Upper lobe of right lung (tissue), 1 donor: ENCODE data around the gene MB21D2. TPM values are rescaled to one million over a fixed set of nuclear protein-coding genes. Genes with fewer than 3 reads are reported as not detected.

Experiments used
- ATAC-seq: fragments of 200-7000 bp; cut with Tn5 transposase; one replicate; pipeline ENCODE4 v1.9.1; 2020; ENCODE audit warnings: mild to moderate bottlenecking, moderate library complexity
- DNase-seq: peaks from one replicate; pipeline ENCODE4 v3.0.0-alpha.2; 2020
- H3K27ac ChIP-seq: fragments of 200-600 bp; one replicate; pipeline ENCODE4 v1.8.0; 2022
- H3K27me3 ChIP-seq: fragments of 200-600 bp; one replicate; pipeline ENCODE4 v1.8.0; 2022; ENCODE audit warnings: mild to moderate bottlenecking
- H3K36me3 ChIP-seq: fragments of 200-600 bp; one replicate; pipeline ENCODE4 v1.8.0; 2022
- H3K4me1 ChIP-seq: fragments of 200-600 bp; one replicate; pipeline ENCODE4 v1.8.0; 2022
- H3K4me3 ChIP-seq: fragments of 200-600 bp; one replicate; pipeline ENCODE4 v1.8.0; 2022; ENCODE audit warnings: mild to moderate bottlenecking
- H3K9me3 ChIP-seq: fragments of 200-600 bp; one replicate; pipeline ENCODE4 v1.8.0; 2022
- CTCF ChIP-seq: fragments of 200-600 bp; IDR thresholded peaks from one replicate; pipeline ENCODE4 v1.8.0; 2022; ENCODE audit warnings: antibody characterized with exemption
- intact Hi-C: fragments of 100-400 bp; cut with DNase I; formaldehyde crosslinking; loops from one replicate; pipeline ENCODE4 v1.11.0; 2022
- total RNA-seq: library from RNA; stranded (reverse); fragmentation: NEBNext Ultra II Directional; extraction: Animal tissue kit (Norgen Biotek cat#: 25700); gene quantifications from one replicate; pipeline ENCODE4 v1.2.1, GENCODE V29; 2021
- donor health status: DM: no; HTN: yes; CAD: no; lungs with severe emphysema.

Gene MB21D2
- total RNA-seq, 1 donor from 2014 or later, result 8.0 TPM

- Histone ChIP-seq H3K9me3 (no peaks in the 10 kb centered on the region), H3K27me3 (no peaks in the 10 kb centered on the region), H3K4me1 (peaks cover 4% of the 10 kb centered on the region), H3K4me3 (no peak overlapping the region), H3K36me3 (no peaks in the 10 kb centered on the region), H3K27ac (no peak overlapping the region)
- DNase-seq, result no peak
- ATAC-seq, result no peak
- intact Hi-C loops, result no loop called here
- TF ChIP-seq CTCF, result no peak
Observed at GRCh38 chr3:192933779-192934460, 16.3 kb upstream of the MB21D2 start.

- DNase-seq (no peak), ATAC-seq (no peak)
- intact Hi-C loops, result no loop called here
- no peaks in the 10 kb centered on the region for H3K9me3 ChIP-seq
- no peaks in the 10 kb centered on the region for H3K36me3 ChIP-seq
- H3K4me3 ChIP-seq, result no peak overlapping the region
- H3K4me1 ChIP-seq, result peaks cover 8% of the 10 kb centered on the region
- TF ChIP-seq CTCF, result no peak
- H3K27ac ChIP-seq, result no peak overlapping the region
- H3K27me3 ChIP-seq, result no peaks in the 10 kb centered on the region
Observed at GRCh38 chr3:192933259-192933658, 15.6 kb upstream of the MB21D2 start.

- no peaks in the 10 kb centered on the region for H3K36me3 ChIP-seq
- H3K9me3 ChIP-seq, result no peaks in the 10 kb centered on the region
- peaks cover 8% of the 10 kb centered on the region for H3K4me1 ChIP-seq
- intact Hi-C loops, result no loop called here
- ATAC-seq, result no peak
- no peak for TF ChIP-seq CTCF
- no peak overlapping the region for H3K27ac ChIP-seq
- DNase-seq, result no peak
- H3K27me3 ChIP-seq, result no peaks in the 10 kb centered on the region
- H3K4me3 ChIP-seq, result no peak overlapping the region
Observed at GRCh38 chr3:192931825-192932224, 14.2 kb upstream of the MB21D2 start.

- intact Hi-C loops, result no loop called here
- Histone ChIP-seq H3K4me3 (no peak overlapping the region), H3K27me3 (no peaks in the 10 kb centered on the region), H3K4me1 (peaks cover 8% of the 10 kb centered on the region), H3K36me3 (no peaks in the 10 kb centered on the region), H3K9me3 (no peaks in the 10 kb centered on the region), H3K27ac (no peak overlapping the region)
- TF ChIP-seq CTCF, result no peak
- ATAC-seq (no peak), DNase-seq (no peak)
Observed at GRCh38 chr3:192930577-192930976, 12.9 kb upstream of the MB21D2 start.

GRCh38 chr3:192929755-192930547 lies 12.3 kb upstream of the MB21D2 start:
- ATAC-seq (peak; percentile 80), DNase-seq (no peak)
- intact Hi-C loops, result no loop called here
- TF ChIP-seq CTCF, result no peak
- Histone ChIP-seq H3K9me3 (no peaks in the 10 kb centered on the region), H3K4me3 (no peak overlapping the region), H3K4me1 (peaks cover 8% of the 10 kb centered on the region), H3K27me3 (no peaks in the 10 kb centered on the region), H3K36me3 (no peaks in the 10 kb centered on the region), H3K27ac (no peak overlapping the region)
